Upper lobe of left lung (tissue), 6 donors: ENCODE results near the gene ST7. TPM values are rescaled to one million over a fixed set of nuclear protein-coding genes. Genes with fewer than 3 reads are reported as not detected.

ENCODE experiments used
- ATAC-seq, 2 donors: fragments of 200-7000 bp; cut with Tn5 transposase; one replicate each; pipeline ENCODE4 v1.9.1; 2022; ENCODE audit warnings: mild to moderate bottlenecking in 2 of 2, moderate library complexity in 2 of 2; ENCODE audit not compliant: low FRiP score in 2 of 2
- DNase-seq, 2 donors: peaks; one replicate each; pipeline ENCODE4 v3.0.0-alpha.2; 2019 to 2020
- H3K27ac ChIP-seq, 4 donors: fragments of 200-600 bp; sonication (generic); one replicate each; pipeline ENCODE4 v1.5.1; 2016 to 2019
- H3K27me3 ChIP-seq, 4 donors: fragments of 200-600 bp; sonication (generic); one replicate each; pipeline ENCODE4 v1.5.1; 2017 to 2019
- H3K36me3 ChIP-seq, 4 donors: fragments of 200-600 bp; sonication (generic); one replicate each; pipeline ENCODE4 v1.5.1; 2016 to 2019
- H3K4me1 ChIP-seq, 4 donors: fragments of 200-600 bp; sonication (generic); one replicate each; pipeline ENCODE4 v1.5.1; 2018 to 2019
- H3K4me3 ChIP-seq, 4 donors: fragments of 200-600 bp; sonication (generic); one replicate each; pipeline ENCODE4 v1.5.1; 2017 to 2019; ENCODE audit warnings: mild to moderate bottlenecking in 2 of 4, moderate library complexity in 1 of 4
- H3K9me3 ChIP-seq, 4 donors: fragments of 200-600 bp; sonication (generic); one replicate each; pipeline ENCODE4 v1.5.1; 2018 to 2019
- CTCF ChIP-seq, 6 experiments: fragments of 450-650 bp in 4 of 6; fragments of 200-600 bp in 2 of 6; sonication (generic) in 2 of 6; IDR thresholded peaks; one replicate each; pipeline ENCODE4 v1.5.1; 2016 to 2019; ENCODE audit warnings: antibody characterized with exemption in 6 of 6
- EP300 ChIP-seq, 4 donors: sonication (generic); formaldehyde crosslinking; IDR thresholded peaks; one replicate each; pipeline ENCODE4 v1.5.1; 2017; ENCODE audit warnings: antibody characterized with exemption in 4 of 4, control low read depth in 2 of 4
- POLR2A ChIP-seq, 4 donors: fragments of 450-650 bp; IDR thresholded peaks; one replicate each; pipeline ENCODE4 v1.5.1; 2016 to 2017; ENCODE audit warnings: antibody characterized with exemption in 4 of 4, mild to moderate bottlenecking in 2 of 4
- POLR2AphosphoS5 ChIP-seq, 2 donors: sonication (generic); formaldehyde crosslinking; IDR thresholded peaks; one replicate each; pipeline ENCODE4 v1.5.1; 2017; ENCODE audit warnings: antibody characterized with exemption in 2 of 2
- WGBS, 2 donors: methylation state at CpG; one replicate each; pipeline ENCODE4 v1.1.5; 2017 to 2018; 5-methylcytosine and 5-hydroxymethylcytosine counted together
- total RNA-seq, 6 donors: library from RNA; depleted of rRNA in 4 of 6; stranded (reverse); fragments of >200 nt in 4 of 6; gene quantifications; one replicate each; pipeline versions ENCODE4 v1.1.0 to v1.2.1, GENCODE V29; 2016 to 2021
- donor health status: DM: no; HTN: no; CAD: no; lungs with moderate emphysema.
- donor health status: DM: no; HTN: yes; CAD: no; lungs with severe emphysema.

Gene ST7
- total RNA-seq, 6 donors from 2014 or later: 36.0 to 135 (median 73.4) TPM

GRCh38 chr7:117051808-117052207 is 98.5 kb downstream of the ST7 start:
- no peak for TF ChIP-seq POLR2A (IDR thresholded peaks at IDR 0.05)
- TF ChIP-seq POLR2AphosphoS5 (IDR thresholded peaks at IDR 0.05): no peak
- TF ChIP-seq EP300 (IDR thresholded peaks at IDR 0.05): no peak
- TF ChIP-seq CTCF (IDR thresholded peaks at IDR 0.05): no peak
- Histone ChIP-seq H3K27me3 (no peaks in the 10 kb centered on the region), H3K9me3 (no peaks in the 10 kb centered on the region), H3K36me3 (no peaks in the 10 kb centered on the region), H3K4me3 (no peak overlapping the region), H3K4me1 (peaks cover 11 to 20% (median 17%) of the 10 kb centered on the region in 4 donors), H3K27ac (no peak overlapping the region)
- 74 to 81% methylated on average over 1 of the region's 1 CpG for WGBS, 2 donors
- ATAC-seq (peak in 1 of 2 donors; percentile 20), DNase-seq (no peak)

- Histone ChIP-seq H3K4me3 (no peak overlapping the region), H3K27me3 (no peaks in the 10 kb centered on the region), H3K9me3 (no peaks in the 10 kb centered on the region), H3K4me1 (peaks cover 7 to 10% (median 8%) of the 10 kb centered on the region in 4 donors), H3K36me3 (no peaks in the 10 kb centered on the region), H3K27ac (no peak overlapping the region)
- DNase-seq: no peak
- peak in 1 of 2 donors; percentile 41 for ATAC-seq
- TF ChIP-seq CTCF (IDR thresholded peaks at IDR 0.05) (no peak), EP300 (IDR thresholded peaks at IDR 0.05) (no peak), POLR2A (IDR thresholded peaks at IDR 0.05) (no peak), POLR2AphosphoS5 (IDR thresholded peaks at IDR 0.05) (no peak)
These were observed 100.1 kb downstream of the ST7 start for GRCh38 chr7:117053432-117053831.

- TF ChIP-seq POLR2A (IDR thresholded peaks at IDR 0.05) (no peak), EP300 (IDR thresholded peaks at IDR 0.05) (no peak), POLR2AphosphoS5 (IDR thresholded peaks at IDR 0.05) (no peak), CTCF (IDR thresholded peaks at IDR 0.05) (no peak)
- no peak overlapping the region for H3K27ac ChIP-seq
- peaks cover 0 to 7% (median 0%) of the 10 kb centered on the region in 4 donors for H3K4me1 ChIP-seq
- no peaks in the 10 kb centered on the region for H3K36me3 ChIP-seq
- ATAC-seq: no peak
- no peak overlapping the region for H3K4me3 ChIP-seq
- no peak for DNase-seq
- H3K9me3 ChIP-seq: no peaks in the 10 kb centered on the region
- no peaks in the 10 kb centered on the region for H3K27me3 ChIP-seq
These were observed 108.5 kb downstream of the ST7 start for GRCh38 chr7:117061751-117062150.

- Histone ChIP-seq H3K27me3 (no peaks in the 10 kb centered on the region), H3K4me1 (peaks cover 0 to 7% (median 0%) of the 10 kb centered on the region in 4 donors), H3K9me3 (no peaks in the 10 kb centered on the region), H3K36me3 (no peaks in the 10 kb centered on the region), H3K4me3 (no peak overlapping the region), H3K27ac (no peak overlapping the region)
- ATAC-seq (no peak), DNase-seq (no peak)
- no peak for TF ChIP-seq EP300 (IDR thresholded peaks at IDR 0.05)
- TF ChIP-seq POLR2AphosphoS5 (IDR thresholded peaks at IDR 0.05): no peak
- TF ChIP-seq POLR2A (IDR thresholded peaks at IDR 0.05): no peak
- no peak for TF ChIP-seq CTCF (IDR thresholded peaks at IDR 0.05)
- 95 to 100% methylated on average over 1 of the region's 1 CpG for WGBS, 2 donors
These were observed 109.0 kb downstream of the ST7 start for GRCh38 chr7:117062300-117062699.

- H3K27ac ChIP-seq: no peak overlapping the region
- TF ChIP-seq CTCF (IDR thresholded peaks at IDR 0.05) (no peak), POLR2AphosphoS5 (IDR thresholded peaks at IDR 0.05) (no peak), EP300 (IDR thresholded peaks at IDR 0.05) (no peak), POLR2A (IDR thresholded peaks at IDR 0.05) (no peak)
- ATAC-seq (no peak), DNase-seq (no peak)
- H3K36me3 ChIP-seq: no peaks in the 10 kb centered on the region
- H3K4me3 ChIP-seq: no peak overlapping the region
- no peaks in the 10 kb centered on the region for H3K27me3 ChIP-seq
- H3K4me1 ChIP-seq: peaks cover 0 to 21% (median 6%) of the 10 kb centered on the region in 4 donors
- H3K9me3 ChIP-seq: no peaks in the 10 kb centered on the region
- WGBS, 2 donors: 96 to 98% methylated on average over 3 of the region's 3 CpGs
These were observed 111.4 kb downstream of the ST7 start for GRCh38 chr7:117064688-117065087.
